Endothelial cell of umbilical vein (primary cell): ENCODE data around the gene MRPL14. TPM values are rescaled to one million over a fixed set of nuclear protein-coding genes. Genes with fewer than 3 reads are reported as not detected.

Experiments used
- BruUV-seq: library from RNA; stranded (reverse); fragments of 400-500 nt; replicated peaks from 2 replicates; lab custom pipeline; 2021; lab: Mats Ljungman, UMichigan
- CTCF ChIA-PET: fragments of 300-600, 350-600 bp; sonication (Branson Sonifier 250); formaldehyde crosslinking; loops from one replicate; lab custom pipeline; 2021; ENCODE audit warnings: antibody characterized with exemption, inconsistent platforms; lab: Charles Lee
- POLR2A ChIA-PET: fragments of 300-600, 350-600 bp; sonication (Branson Sonifier 250); formaldehyde crosslinking; loops from one replicate; lab custom pipeline; 2021; ENCODE audit warnings: antibody characterized with exemption, inconsistent platforms; lab: Charles Lee
- DNase-seq: peaks from one replicate; pipeline ENCODE4 v3.0.0-alpha.2; 2011; ENCODE audit warnings: low read depth, low spot score
- FAIRE-seq: peaks from 2 replicates; lab custom pipeline; 2011; peaks lifted over from hg19 to GRCh38; lab: Jason Lieb, UNC
- H2AFZ ChIP-seq: 2 replicates; pipeline ENCODE4 v1.6.0; 2012; ENCODE audit warnings: low read depth, low read length, control low read depth, inconsistent platforms
- H3K27ac ChIP-seq: 2 replicates; pipeline ENCODE4 v1.5.1; 2011; ENCODE audit warnings: low read depth, mild to moderate bottlenecking, control low read depth, low read length, moderate library complexity; ENCODE audit not compliant: insufficient read depth
- H3K27me3 ChIP-seq, 2 experiments: 2 replicates each; pipeline versions ENCODE4 v1.6.0 to v1.6.1; 2011; ENCODE audit warnings: low read length in 2 of 2, mixed read lengths in 1 of 2; ENCODE audit not compliant: control insufficient read depth in 2 of 2, insufficient read depth in 2 of 2
- H3K36me3 ChIP-seq, 2 experiments: 2 replicates in 1 of 2; 3 replicates in 1 of 2; pipeline ENCODE4 v1.5.1; 2011; ENCODE audit warnings: low read length in 2 of 2, mild to moderate bottlenecking in 1 of 2, moderate library complexity in 1 of 2; ENCODE audit not compliant: control insufficient read depth in 2 of 2, insufficient read depth in 2 of 2; ENCODE audit errors: extremely low read depth in 1 of 2
- H3K4me1 ChIP-seq: 3 replicates; pipeline ENCODE4 v1.5.1; 2011; ENCODE audit warnings: mild to moderate bottlenecking, low read length; ENCODE audit not compliant: control insufficient read depth, insufficient read depth; ENCODE audit errors: extremely low read depth
- H3K4me2 ChIP-seq: 2 replicates; pipeline ENCODE4 v1.6.1; 2011; ENCODE audit warnings: low read length, control low read depth, mixed read lengths; ENCODE audit not compliant: insufficient read depth
- H3K4me3 ChIP-seq, 3 experiments: fragments of 200-600 bp in 1 of 3; sonication (generic), shearing (Covaris generic) in 1 of 3; replicated peaks in 1 of 3; 2 replicates each; pipeline ENCODE4 v1.5.1; 2011 to 2016; ENCODE audit warnings: control low read depth in 3 of 3, low read length in 3 of 3, mild to moderate bottlenecking in 2 of 3, inconsistent platforms in 1 of 3, low read depth in 1 of 3, moderate library complexity in 1 of 3; ENCODE audit not compliant: insufficient read depth in 1 of 3
- H3K79me2 ChIP-seq: 2 replicates; pipeline ENCODE4 v1.6.0; 2012; ENCODE audit warnings: low read length, inconsistent platforms; ENCODE audit not compliant: control insufficient read depth, insufficient read depth
- H3K9ac ChIP-seq: replicated peaks from 2 replicates; pipeline ENCODE3; 2011; ENCODE audit warnings: low read length, control low read depth; ENCODE audit not compliant: insufficient read depth; ENCODE audit errors: extremely low read depth
- H3K9me1 ChIP-seq: replicated peaks from 3 replicates; pipeline ENCODE4 v1.6.0; 2011; ENCODE audit warnings: mild to moderate bottlenecking, low read length; ENCODE audit not compliant: control insufficient read depth, insufficient read depth; ENCODE audit errors: extremely low read depth
- H3K9me3 ChIP-seq: replicated peaks from 2 replicates; pipeline ENCODE4 v1.5.1; 2012; ENCODE audit warnings: low read length, inconsistent platforms; ENCODE audit not compliant: control insufficient read depth, insufficient read depth
- H4K20me1 ChIP-seq: replicated peaks from 2 replicates; pipeline ENCODE3; 2011; ENCODE audit warnings: mild to moderate bottlenecking, low read length; ENCODE audit not compliant: control insufficient read depth, insufficient read depth; ENCODE audit errors: extremely low read depth
- CTCF ChIP-seq, 2 donors: IDR thresholded peaks; 1 replicate in 1 of 2; 2 replicates in 1 of 2; pipeline ENCODE4 v1.5.1; 2011; ENCODE audit warnings: low read length in 2 of 2, mild to moderate bottlenecking in 2 of 2, moderate library complexity in 2 of 2, control low read depth in 1 of 2, inconsistent platforms in 1 of 2, low read depth in 1 of 2; ENCODE audit not compliant: insufficient read depth in 1 of 2; ENCODE audit errors: extremely low read depth in 1 of 2
- EZH2 ChIP-seq: IDR thresholded peaks from 2 replicates; pipeline ENCODE4 v1.6.1; 2012; ENCODE audit warnings: borderline replicate concordance, low read depth, mild to moderate bottlenecking, moderate library complexity, low read length, inconsistent platforms; ENCODE audit not compliant: severe bottlenecking
- FOS ChIP-seq: IDR thresholded peaks from 2 replicates; pipeline ENCODE4 v1.6.1; 2011; ENCODE audit warnings: mild to moderate bottlenecking, low read length, moderate library complexity, borderline replicate concordance; ENCODE audit not compliant: insufficient read depth
- GATA2 ChIP-seq: IDR thresholded peaks from 2 replicates; pipeline ENCODE4 v1.7.0; 2011; ENCODE audit warnings: low read depth, mild to moderate bottlenecking, moderate library complexity, mixed read lengths, low read length; ENCODE audit not compliant: insufficient read length, insufficient read depth
- JUN ChIP-seq: IDR thresholded peaks from 2 replicates; pipeline ENCODE4 v1.6.1; 2011; ENCODE audit warnings: borderline replicate concordance, low read depth; ENCODE audit not compliant: insufficient read length, insufficient read depth
- MAX ChIP-seq: IDR thresholded peaks from 2 replicates; pipeline ENCODE4 v1.6.1; 2011; ENCODE audit not compliant: insufficient read depth, insufficient read length
- MYC ChIP-seq: IDR thresholded peaks from one replicate; pipeline ENCODE4 v1.6.1; 2011; ENCODE audit warnings: mild to moderate bottlenecking, low read depth, low read length
- POLR2A ChIP-seq: IDR thresholded peaks from 2 replicates; pipeline ENCODE4 v1.6.1; 2012; ENCODE audit warnings: low read depth, mild to moderate bottlenecking, control low read depth, low read length
- POLR2AphosphoS5 ChIP-seq: IDR thresholded peaks from 2 replicates; pipeline ENCODE4 v1.6.1; 2012; ENCODE audit warnings: low read depth, mild to moderate bottlenecking, control low read depth, low read length, moderate library complexity; ENCODE audit not compliant: insufficient read depth
- dilution Hi-C: fragments of 300-500 bp; cut with MboI; formaldehyde crosslinking; loops from one replicate; pipeline ENCODE4 v1.15.0; 2019; ENCODE audit warnings: low sequenced_read_pairs; ENCODE audit not compliant: extremely low pct_ligation_motif_present
- intact Hi-C: fragments of 100-400 bp; cut with micrococcal nuclease; formaldehyde crosslinking; loops from one replicate; pipeline ENCODE4 v1.10.0; 2022
- polyA plus RNA-seq, 4 experiments: library from polyadenylated mRNA; depleted of rRNA in 3 of 4; stranded (reverse) in 3 of 4; unstranded in 1 of 4; fragments of >200 nt; gene quantifications; 2 replicates each; pipeline versions ENCODE4 v1.2.1 to v1.2.3, GENCODE V29; 2011 to 2012; ENCODE audit warnings: missing spikeins in 1 of 4
- total RNA-seq: library from RNA; stranded (reverse); gene quantifications from 2 replicates; pipeline ENCODE4 v1.2.3, GENCODE V29; 2021

Gene MRPL14
- total and polyA plus RNA-seq, 2 donors (not counting 3 experiments of a cell fraction or from before 2014, with no cell fraction given) = 68.1 to 103 TPM

- no peak for DNase-seq
- Histone ChIP-seq H3K9me1 (no peaks in the 10 kb centered on the region), H3K79me2 (no peaks in the 10 kb centered on the region), H4K20me1 (no peaks in the 10 kb centered on the region), H2AFZ (no peak overlapping the region), H3K27me3 (no peaks in the 10 kb centered on the region), H3K27ac (no peak overlapping the region), H3K4me2 (no peak overlapping the region), H3K9me3 (no peaks in the 10 kb centered on the region), H3K4me3 (no peak overlapping the region), H3K9ac (no peak overlapping the region), H3K4me1 (no peaks in the 10 kb centered on the region), H3K36me3 (peaks cover 5 to 19% of the 10 kb centered on the region in 2 experiments)
- TF ChIP-seq FOS = no peak
- no peak for TF ChIP-seq POLR2AphosphoS5
- TF ChIP-seq MYC = no peak
- no peak for TF ChIP-seq JUN
- TF ChIP-seq CTCF (IDR thresholded peaks at IDR 0.05; ENCODE audit: extremely low read depth in 1 of 2, insufficient read depth in 1 of 2, low read depth in 1 of 2, low read length in 2 of 2) = no peak
- TF ChIP-seq POLR2A = no peak
- no peak for TF ChIP-seq EZH2
- TF ChIP-seq GATA2 = no peak
- no peak for TF ChIP-seq MAX
- BruUV-seq = no TSS peak
- dilution Hi-C loops (no loop called here), intact Hi-C loops (no loop called here)
- FAIRE-seq = no peak
- POLR2A ChIA-PET = no interaction called here
- CTCF ChIA-PET = interaction anchor here (5.0 kb wide), 1 partner anchor 50 kb away, joined by 95 read pairs; no protein-coding TSS in a partner anchor
Measured at GRCh38 chr6:44147256-44147655, 20.0 kb upstream of the MRPL14 start.
